GM10248 (cell line): ENCODE measurements around the gene KAT6B.

Experiments used
- CTCF ChIA-PET: fragments of 300-600 bp; sonication (Branson Sonifier 250); formaldehyde crosslinking; extraction: SDS; loops from one replicate; lab custom pipeline; 2021; ENCODE audit warnings: antibody characterized with exemption; lab: Yijun Ruan, JAX
- POLR2A ChIA-PET: fragments of 350-650 bp; sonication (Branson Sonifier 250); formaldehyde crosslinking; extraction: SDS; loops from one replicate; lab custom pipeline; 2020; ENCODE audit warnings: antibody characterized with exemption; lab: Yijun Ruan, JAX
- DNase-seq: peaks from one replicate; pipeline ENCODE4 v3.0.0; 2012; ENCODE audit errors: extremely low spot score
- TF ChIP-seq, protein P1 (sequence below): IDR thresholded peaks from 2 replicates; pipeline ENCODE4 v1.5.1; 2012; ENCODE audit warnings: mild to moderate bottlenecking, low read depth; ENCODE audit errors: extremely low read depth, missing control alignments, control extremely low read depth

KAT6B gene

DNA sequence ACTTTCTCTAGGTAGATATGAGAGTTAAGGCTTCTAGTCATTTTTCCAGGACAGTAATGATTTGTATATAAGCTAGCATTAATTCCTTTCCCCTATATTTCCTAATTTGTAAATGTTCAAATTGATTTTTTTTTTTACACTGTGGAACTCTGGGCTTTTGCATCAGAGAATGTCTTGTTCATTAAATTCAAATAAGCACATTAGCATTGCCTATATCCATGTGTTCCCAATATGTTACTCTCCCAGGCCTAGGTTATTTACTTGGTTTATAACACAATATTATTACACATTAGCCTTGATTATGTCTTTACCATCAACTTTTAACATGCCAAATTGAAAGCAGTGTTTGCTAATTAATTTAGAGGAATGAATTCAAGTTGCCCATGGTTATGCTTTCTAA, 201.6 kb downstream of the KAT6B start:
- ChIA-PET POLR2A (no interaction called here), CTCF (interaction anchor here (1.1 to 1.7 kb wide), 2 partner anchors 12 to 13 kb away, joined by 3 to 5 read pairs; no protein-coding TSS in a partner anchor)
- TF ChIP-seq, protein P1, sequence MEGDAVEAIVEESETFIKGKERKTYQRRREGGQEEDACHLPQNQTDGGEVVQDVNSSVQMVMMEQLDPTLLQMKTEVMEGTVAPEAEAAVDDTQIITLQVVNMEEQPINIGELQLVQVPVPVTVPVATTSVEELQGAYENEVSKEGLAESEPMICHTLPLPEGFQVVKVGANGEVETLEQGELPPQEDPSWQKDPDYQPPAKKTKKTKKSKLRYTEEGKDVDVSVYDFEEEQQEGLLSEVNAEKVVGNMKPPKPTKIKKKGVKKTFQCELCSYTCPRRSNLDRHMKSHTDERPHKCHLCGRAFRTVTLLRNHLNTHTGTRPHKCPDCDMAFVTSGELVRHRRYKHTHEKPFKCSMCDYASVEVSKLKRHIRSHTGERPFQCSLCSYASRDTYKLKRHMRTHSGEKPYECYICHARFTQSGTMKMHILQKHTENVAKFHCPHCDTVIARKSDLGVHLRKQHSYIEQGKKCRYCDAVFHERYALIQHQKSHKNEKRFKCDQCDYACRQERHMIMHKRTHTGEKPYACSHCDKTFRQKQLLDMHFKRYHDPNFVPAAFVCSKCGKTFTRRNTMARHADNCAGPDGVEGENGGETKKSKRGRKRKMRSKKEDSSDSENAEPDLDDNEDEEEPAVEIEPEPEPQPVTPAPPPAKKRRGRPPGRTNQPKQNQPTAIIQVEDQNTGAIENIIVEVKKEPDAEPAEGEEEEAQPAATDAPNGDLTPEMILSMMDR: no peak
- no peak for DNase-seq

DNA sequence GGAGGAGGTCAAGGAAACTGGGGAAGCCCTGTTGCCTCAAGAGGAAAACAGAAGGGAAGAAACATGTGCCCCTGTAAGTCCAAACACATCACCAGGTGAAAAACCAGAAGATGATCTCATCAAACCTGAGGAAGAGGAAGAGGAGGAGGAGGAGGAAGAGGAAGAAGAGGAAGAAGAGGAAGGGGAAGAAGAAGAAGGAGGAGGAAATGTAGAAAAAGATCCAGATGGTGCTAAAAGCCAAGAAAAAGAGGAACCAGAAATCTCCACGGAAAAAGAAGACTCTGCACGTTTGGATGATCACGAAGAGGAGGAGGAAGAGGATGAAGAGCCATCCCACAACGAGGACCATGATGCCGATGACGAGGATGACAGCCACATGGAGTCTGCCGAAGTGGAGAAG, 202.3 kb downstream of the KAT6B start:
- TF ChIP-seq, protein P1: no peak
- ChIA-PET POLR2A (no interaction called here), CTCF (interaction anchor here (1.4 to 3.7 kb wide), 2 partner anchors 8 to 24 kb away, joined by 3 to 17 read pairs; no protein-coding TSS in a partner anchor)
- no peak for DNase-seq

DNA sequence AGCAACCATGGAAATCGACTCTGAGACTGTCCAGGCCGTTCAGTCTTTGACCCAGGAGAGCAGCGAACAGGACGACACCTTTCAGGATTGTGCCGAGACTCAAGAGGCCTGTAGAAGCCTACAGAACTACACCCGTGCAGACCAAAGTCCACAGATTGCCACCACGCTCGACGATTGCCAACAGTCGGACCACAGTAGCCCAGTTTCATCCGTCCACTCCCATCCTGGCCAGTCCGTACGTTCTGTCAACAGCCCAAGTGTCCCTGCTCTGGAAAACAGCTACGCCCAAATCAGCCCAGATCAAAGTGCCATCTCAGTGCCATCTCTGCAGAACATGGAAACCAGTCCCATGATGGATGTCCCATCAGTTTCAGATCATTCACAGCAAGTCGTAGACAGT, 203.0 kb downstream of the KAT6B start:
- CTCF ChIA-PET: interaction anchor here (1.4 to 3.7 kb wide), 2 partner anchors 9 to 25 kb away, joined by 3 to 17 read pairs; no protein-coding TSS in a partner anchor

DNA sequence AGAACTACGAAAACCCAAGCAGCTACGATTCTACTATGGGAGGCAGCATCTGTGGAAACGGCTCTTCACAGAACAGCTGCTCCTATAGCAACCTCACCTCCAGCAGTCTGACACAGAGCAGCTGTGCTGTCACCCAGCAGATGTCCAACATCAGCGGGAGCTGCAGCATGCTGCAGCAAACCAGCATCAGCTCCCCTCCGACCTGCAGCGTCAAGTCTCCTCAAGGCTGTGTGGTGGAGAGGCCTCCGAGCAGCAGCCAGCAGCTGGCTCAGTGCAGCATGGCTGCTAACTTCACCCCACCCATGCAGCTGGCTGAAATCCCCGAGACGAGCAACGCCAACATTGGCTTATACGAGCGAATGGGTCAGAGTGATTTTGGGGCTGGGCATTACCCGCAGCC, 203.5 kb downstream of the KAT6B start:
- CTCF ChIA-PET: interaction anchor here (1.4 to 3.7 kb wide), 2 partner anchors 9 to 25 kb away, joined by 3 to 17 read pairs; no protein-coding TSS in a partner anchor
- TF ChIP-seq, protein P1: no peak
- POLR2A ChIA-PET: no interaction called here
- DNase-seq: no peak

More for the DNA sequence above, 203.0 kb downstream of the KAT6B start:
- POLR2A ChIA-PET: no interaction called here
- TF ChIP-seq, protein P1: no peak
- DNase-seq: no peak

DNA sequence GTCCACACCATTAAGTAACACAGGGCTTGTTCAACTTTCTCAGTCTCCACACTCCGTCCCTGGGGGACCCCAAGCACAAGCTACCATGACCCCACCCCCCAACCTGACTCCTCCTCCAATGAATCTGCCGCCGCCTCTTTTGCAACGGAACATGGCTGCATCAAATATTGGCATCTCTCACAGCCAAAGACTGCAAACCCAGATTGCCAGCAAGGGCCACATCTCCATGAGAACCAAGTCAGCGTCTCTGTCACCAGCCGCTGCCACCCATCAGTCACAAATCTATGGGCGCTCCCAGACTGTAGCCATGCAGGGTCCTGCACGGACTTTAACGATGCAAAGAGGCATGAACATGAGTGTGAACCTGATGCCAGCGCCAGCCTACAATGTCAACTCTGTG, 204.0 kb downstream of the KAT6B start:
- DNase-seq: no peak
- CTCF ChIA-PET: interaction anchor here (3.7 kb wide), 1 partner anchor 10 kb away, joined by 17 read pairs; no protein-coding TSS in a partner anchor
- POLR2A ChIA-PET: no interaction called here
- TF ChIP-seq, protein P1: no peak

DNA sequence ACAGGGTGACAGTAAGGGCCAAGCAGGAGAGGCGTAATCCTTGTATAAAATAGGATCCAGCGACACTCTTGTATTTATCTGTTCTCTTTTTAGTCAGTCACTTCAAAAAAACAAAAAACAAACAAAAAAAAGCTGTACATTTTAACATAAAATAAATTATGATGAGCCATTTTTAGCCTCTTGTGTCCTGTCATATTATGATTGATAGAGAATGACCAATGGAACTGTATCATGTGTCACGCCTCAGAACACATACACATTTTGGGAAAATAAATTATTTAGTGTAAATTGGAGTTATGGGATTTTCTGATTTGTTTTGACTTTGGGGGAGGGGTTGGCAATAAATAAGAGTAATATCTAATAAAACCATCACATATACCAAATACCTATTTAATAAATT, 205.7 kb downstream of the KAT6B start:
- TF ChIP-seq, protein P1: no peak
- POLR2A ChIA-PET: no interaction called here
- CTCF ChIA-PET: interaction anchor here (1.3 to 3.7 kb wide), 3 partner anchors 11 to 48 kb away, joined by 3 to 17 read pairs (median 3); no protein-coding TSS in a partner anchor
- no peak for DNase-seq
